Caki2 (cell line): ENCODE measurements around the gene TMIGD2. TPM values are rescaled to one million over a fixed set of nuclear protein-coding genes. Genes with fewer than 3 reads are reported as not detected.

ENCODE experiments used
- total RNA-seq: library from RNA; depleted of rRNA; stranded (reverse); fragments of >200 nt; shearing (Covaris generic); gene quantifications from 2 replicates; pipeline ENCODE4 v1.2.3, GENCODE V29; 2014; ENCODE audit warnings: low replicate concordance; rRNA removed

Gene TMIGD2
- total RNA-seq, 1 experiment from 2014 or later, result not detected

Other genes with a start within 250 kb of the TMIGD2 start
- gene ZBTB7A, start 235.5 kb downstream of the TMIGD2 start, total RNA-seq, result 12.7 and 19.6 TPM in 2 replicates
- 318 and 353 TPM in 2 replicates for gene MAP2K2, start 178.3 kb downstream of the TMIGD2 start, total RNA-seq
- not detected in 2 replicates for gene CREB3L3, start 148.8 kb downstream of the TMIGD2 start, total RNA-seq
- gene SIRT6, start 119.8 kb downstream of the TMIGD2 start, total RNA-seq, result 27.2 and 28.8 TPM in 2 replicates
- gene ANKRD24, start 119.7 kb downstream of the TMIGD2 start, total RNA-seq, result 0.64 and 1.9 TPM in 2 replicates
- 0.14 and 3.3 TPM in 2 replicates for gene EBI3, start 72.9 kb downstream of the TMIGD2 start, total RNA-seq
- 42.0 and 46.9 TPM in 2 replicates for gene YJU2, start 55.3 kb downstream of the TMIGD2 start, total RNA-seq
- not detected in 2 replicates for gene SHD, start 23.1 kb downstream of the TMIGD2 start, total RNA-seq
- gene FSD1, start 2.2 kb upstream of the TMIGD2 start, total RNA-seq, result 12.7 and 15.8 TPM in 2 replicates
- 7.6 and 25.1 TPM in 2 replicates for gene STAP2, start 36.4 kb upstream of the TMIGD2 start, total RNA-seq
- gene MPND, start 41.2 kb upstream of the TMIGD2 start, total RNA-seq, result 36.5 and 57.5 TPM in 2 replicates
- gene SH3GL1, start 98.2 kb upstream of the TMIGD2 start, total RNA-seq, result 77.0 and 103 TPM in 2 replicates
- 45.4 and 61.0 TPM in 2 replicates for gene CHAF1A, start 100.3 kb upstream of the TMIGD2 start, total RNA-seq
- gene UBXN6, start 155.4 kb upstream of the TMIGD2 start, total RNA-seq, result 185 and 223 TPM in 2 replicates
- 68.4 and 71.6 TPM in 2 replicates for gene HDGFL2, start 169.9 kb upstream of the TMIGD2 start, total RNA-seq
- 0.24 TPM in 1 of 2 replicates, not detected in the other for gene PLIN4, start 216.1 kb upstream of the TMIGD2 start, total RNA-seq
- not detected in 2 replicates for gene PLIN5, start 232.8 kb upstream of the TMIGD2 start, total RNA-seq
- gene LRG1, start 237.6 kb upstream of the TMIGD2 start, total RNA-seq, result not detected in 2 replicates